ENCODE results near the gene ARSA.

DNA sequence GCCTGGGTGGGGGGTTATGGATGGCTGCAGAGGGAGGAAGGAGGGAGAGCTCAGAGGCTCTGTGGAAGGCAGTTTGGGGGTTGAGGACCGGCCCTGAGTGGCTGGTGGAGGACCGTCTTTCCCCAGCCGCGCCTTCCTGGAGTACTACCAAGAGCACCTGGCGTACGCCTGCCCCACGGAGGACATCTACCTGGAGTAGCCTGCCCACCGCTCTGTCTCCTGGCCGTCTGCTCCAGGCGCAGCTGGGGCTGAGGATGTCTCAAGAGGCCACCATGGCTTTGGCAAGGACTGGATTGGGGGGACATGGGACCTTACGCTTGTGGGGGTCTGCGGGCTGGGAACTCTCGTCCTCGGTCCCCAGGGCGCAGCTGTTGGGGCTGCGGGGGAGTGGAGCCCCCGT, 17.4 kb downstream of the ARSA start:
- TF ChIP-seq, protein P1, sequence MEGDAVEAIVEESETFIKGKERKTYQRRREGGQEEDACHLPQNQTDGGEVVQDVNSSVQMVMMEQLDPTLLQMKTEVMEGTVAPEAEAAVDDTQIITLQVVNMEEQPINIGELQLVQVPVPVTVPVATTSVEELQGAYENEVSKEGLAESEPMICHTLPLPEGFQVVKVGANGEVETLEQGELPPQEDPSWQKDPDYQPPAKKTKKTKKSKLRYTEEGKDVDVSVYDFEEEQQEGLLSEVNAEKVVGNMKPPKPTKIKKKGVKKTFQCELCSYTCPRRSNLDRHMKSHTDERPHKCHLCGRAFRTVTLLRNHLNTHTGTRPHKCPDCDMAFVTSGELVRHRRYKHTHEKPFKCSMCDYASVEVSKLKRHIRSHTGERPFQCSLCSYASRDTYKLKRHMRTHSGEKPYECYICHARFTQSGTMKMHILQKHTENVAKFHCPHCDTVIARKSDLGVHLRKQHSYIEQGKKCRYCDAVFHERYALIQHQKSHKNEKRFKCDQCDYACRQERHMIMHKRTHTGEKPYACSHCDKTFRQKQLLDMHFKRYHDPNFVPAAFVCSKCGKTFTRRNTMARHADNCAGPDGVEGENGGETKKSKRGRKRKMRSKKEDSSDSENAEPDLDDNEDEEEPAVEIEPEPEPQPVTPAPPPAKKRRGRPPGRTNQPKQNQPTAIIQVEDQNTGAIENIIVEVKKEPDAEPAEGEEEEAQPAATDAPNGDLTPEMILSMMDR (IDR thresholded peaks at IDR 0.05), result no peak
- no peak for TF ChIP-seq POLR2A (IDR thresholded peaks at IDR 0.05)
